ENCODE measurements around the gene HBE1. TPM values are rescaled to one million over a fixed set of nuclear protein-coding genes. Genes with fewer than 3 reads are reported as not detected.

The HBE1 gene
- total and polyA plus RNA-seq, 9 donors = 0.38 to 2.2 (median 0.62) TPM; not detected in 5

- Histone ChIP-seq H3K27ac (no peak overlapping the region), H3K9me3 (no peaks in the 10 kb centered on the region), H3K4me3 (no peak overlapping the region), H3K36me3 (no peaks in the 10 kb centered on the region), H3K4me1 (ENCODE audit: insufficient read depth) (no peaks in the 10 kb centered on the region), H3K27me3 (no peaks in the 10 kb centered on the region)
- TF ChIP-seq POLR2A (IDR thresholded peaks at IDR 0.05) (no peak), CTCF (IDR thresholded peaks at IDR 0.05) (no peak), EP300 (IDR thresholded peaks at IDR 0.05) (no peak)
- WGBS, 3 donors = 68 to 71% (median 70%) methylated on average over 6 of the region's 6 CpGs
- no peak for DNase-seq
- intact Hi-C loops (cut with DNase I) = loop anchor here in 1 of 4 donors (10.0 kb wide), 1 partner anchor 359 kb away; no protein-coding TSS in a partner anchor
Measured at GRCh38 chr11:5275369-5276110, 5.8 kb upstream of the HBE1 start.

DNA sequence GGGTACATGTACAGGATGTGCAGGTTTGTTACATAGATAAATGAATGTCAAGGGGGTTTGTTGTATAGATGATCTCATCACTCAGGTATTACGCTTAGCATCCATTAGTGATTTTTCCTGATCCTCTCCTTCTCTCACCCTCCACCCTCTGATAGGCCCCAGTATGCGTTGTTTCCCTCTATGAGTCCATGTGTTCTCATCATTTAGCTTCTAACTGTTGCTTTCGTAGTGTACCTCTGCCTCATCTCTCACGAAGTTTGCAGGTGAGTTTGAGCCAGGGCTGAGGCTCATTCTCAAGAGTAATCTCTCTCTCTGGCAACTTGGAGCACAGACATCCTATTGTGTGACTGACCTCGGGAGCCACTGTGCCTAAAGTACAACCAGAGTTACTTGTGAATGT lies 4.7 kb upstream of the HBE1 start:
- DNase-seq = no peak
- WGBS, 3 donors = 74 to 80% (median 79%) methylated on average over 5 of the region's 5 CpGs
- Histone ChIP-seq H3K27ac (no peak overlapping the region), H3K27me3 (no peaks in the 10 kb centered on the region), H3K9me3 (no peaks in the 10 kb centered on the region), H3K4me1 (ENCODE audit: insufficient read depth) (no peaks in the 10 kb centered on the region), H3K36me3 (no peaks in the 10 kb centered on the region), H3K4me3 (no peak overlapping the region)
- intact Hi-C loops (cut with DNase I) = loop anchor here in 1 of 4 donors (10.0 kb wide), 1 partner anchor 360 kb away; no protein-coding TSS in a partner anchor
- TF ChIP-seq POLR2A (IDR thresholded peaks at IDR 0.05) (no peak), CTCF (IDR thresholded peaks at IDR 0.05) (no peak), EP300 (IDR thresholded peaks at IDR 0.05) (no peak)

- Histone ChIP-seq H3K27me3 (no peaks in the 10 kb centered on the region), H3K36me3 (no peaks in the 10 kb centered on the region), H3K9me3 (no peaks in the 10 kb centered on the region), H3K27ac (no peak overlapping the region), H3K4me3 (no peak overlapping the region), H3K4me1 (ENCODE audit: insufficient read depth) (no peaks in the 10 kb centered on the region)
- no peak for TF ChIP-seq EP300 (IDR thresholded peaks at IDR 0.05)
- no peak for TF ChIP-seq POLR2A (IDR thresholded peaks at IDR 0.05)
- no peak for TF ChIP-seq CTCF (IDR thresholded peaks at IDR 0.05)
- intact Hi-C loops (cut with DNase I) = loop anchor here in 1 of 4 donors (10.0 kb wide), 1 partner anchor 362 kb away; no protein-coding TSS in a partner anchor
- no peak for DNase-seq
- 64 to 74% (median 65%) methylated on average over 4 of the region's 4 CpGs for WGBS, 3 donors
Measured at GRCh38 chr11:5272395-5273017, 2.8 kb upstream of the HBE1 start.

- no peak for DNase-seq
- Histone ChIP-seq H3K4me3 (no peak overlapping the region), H3K36me3 (no peaks in the 10 kb centered on the region), H3K4me1 (ENCODE audit: insufficient read depth) (no peaks in the 10 kb centered on the region), H3K9me3 (no peaks in the 10 kb centered on the region), H3K27ac (no peak overlapping the region), H3K27me3 (no peaks in the 10 kb centered on the region)
- TF ChIP-seq POLR2A (IDR thresholded peaks at IDR 0.05) = no peak
- TF ChIP-seq CTCF (IDR thresholded peaks at IDR 0.05) = no peak
- TF ChIP-seq EP300 (IDR thresholded peaks at IDR 0.05) = no peak
- WGBS, 3 donors = 77 to 90% (median 80%) methylated on average over 2 of the region's 2 CpGs
- intact Hi-C loops (cut with DNase I) = no loop called here
Measured at GRCh38 chr11:5267033-5267563, 2.6 kb downstream of the HBE1 start.
